Fibroblast of mammary gland (primary cell): ENCODE data around the gene CELSR3.

ENCODE experiments used
- DNase-seq: peaks from one replicate; pipeline ENCODE4 v3.0.0-alpha.2; 2010; ENCODE audit warnings: low read depth
- H3K4me3 ChIP-seq: 2 replicates; pipeline ENCODE4 v1.5.1; 2011; ENCODE audit warnings: low read depth, mild to moderate bottlenecking, low read length, moderate library complexity; ENCODE audit not compliant: control insufficient read depth
- TF ChIP-seq, protein P1 (sequence below): conservative IDR thresholded peaks from 2 replicates; pipeline ENCODE4 v1.5.1; 2011; ENCODE audit warnings: low read depth, low read length, inconsistent platforms; ENCODE audit not compliant: control insufficient read depth, insufficient read depth

Gene CELSR3

DNA sequence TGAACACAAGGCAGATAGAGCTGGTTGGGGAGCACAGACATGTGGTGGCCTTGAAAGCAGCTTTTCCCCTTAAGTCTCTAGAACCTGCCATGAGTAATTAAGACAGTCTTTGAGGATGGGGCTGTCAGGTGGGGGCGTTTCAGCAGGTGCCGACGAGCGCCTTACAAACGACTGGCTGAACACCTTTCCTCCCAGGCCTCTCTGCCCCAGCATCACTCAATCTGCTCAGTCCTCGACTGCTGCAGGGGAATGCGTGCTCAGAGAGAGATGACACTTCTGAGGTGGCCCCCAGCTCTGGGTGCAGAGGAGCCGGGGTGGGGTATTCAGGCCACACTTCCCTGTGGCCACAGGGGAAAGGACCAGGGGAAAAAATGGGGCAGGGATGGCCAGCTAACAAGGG lies 31.1 kb upstream of the CELSR3 start:
- DNase-seq = no peak
- TF ChIP-seq, protein P1, sequence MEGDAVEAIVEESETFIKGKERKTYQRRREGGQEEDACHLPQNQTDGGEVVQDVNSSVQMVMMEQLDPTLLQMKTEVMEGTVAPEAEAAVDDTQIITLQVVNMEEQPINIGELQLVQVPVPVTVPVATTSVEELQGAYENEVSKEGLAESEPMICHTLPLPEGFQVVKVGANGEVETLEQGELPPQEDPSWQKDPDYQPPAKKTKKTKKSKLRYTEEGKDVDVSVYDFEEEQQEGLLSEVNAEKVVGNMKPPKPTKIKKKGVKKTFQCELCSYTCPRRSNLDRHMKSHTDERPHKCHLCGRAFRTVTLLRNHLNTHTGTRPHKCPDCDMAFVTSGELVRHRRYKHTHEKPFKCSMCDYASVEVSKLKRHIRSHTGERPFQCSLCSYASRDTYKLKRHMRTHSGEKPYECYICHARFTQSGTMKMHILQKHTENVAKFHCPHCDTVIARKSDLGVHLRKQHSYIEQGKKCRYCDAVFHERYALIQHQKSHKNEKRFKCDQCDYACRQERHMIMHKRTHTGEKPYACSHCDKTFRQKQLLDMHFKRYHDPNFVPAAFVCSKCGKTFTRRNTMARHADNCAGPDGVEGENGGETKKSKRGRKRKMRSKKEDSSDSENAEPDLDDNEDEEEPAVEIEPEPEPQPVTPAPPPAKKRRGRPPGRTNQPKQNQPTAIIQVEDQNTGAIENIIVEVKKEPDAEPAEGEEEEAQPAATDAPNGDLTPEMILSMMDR = no peak
- H3K4me3 ChIP-seq = peak overlapping the region; percentile 52

DNA sequence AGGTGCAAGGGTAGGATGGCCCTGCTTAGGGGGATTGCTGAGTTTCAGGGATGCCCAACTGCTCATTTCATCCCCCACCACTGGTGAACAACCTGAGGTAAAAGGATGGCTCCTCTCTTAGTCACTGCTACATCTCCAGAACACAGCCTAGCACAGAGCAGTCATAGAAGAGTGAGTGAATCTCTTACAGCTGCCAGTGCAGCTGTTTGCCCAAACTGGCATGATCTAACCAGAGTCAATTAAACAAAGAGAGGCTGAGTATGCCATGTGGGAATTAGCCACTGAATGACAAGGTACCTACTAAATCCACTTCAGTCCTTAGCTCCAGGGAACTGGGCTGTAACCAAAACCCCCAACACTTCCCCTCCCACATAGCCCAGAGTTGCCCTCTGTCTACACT lies 29.9 kb upstream of the CELSR3 start:
- H3K4me3 ChIP-seq = no peak overlapping the region
- DNase-seq = no peak
- TF ChIP-seq, protein P1 = no peak

DNA sequence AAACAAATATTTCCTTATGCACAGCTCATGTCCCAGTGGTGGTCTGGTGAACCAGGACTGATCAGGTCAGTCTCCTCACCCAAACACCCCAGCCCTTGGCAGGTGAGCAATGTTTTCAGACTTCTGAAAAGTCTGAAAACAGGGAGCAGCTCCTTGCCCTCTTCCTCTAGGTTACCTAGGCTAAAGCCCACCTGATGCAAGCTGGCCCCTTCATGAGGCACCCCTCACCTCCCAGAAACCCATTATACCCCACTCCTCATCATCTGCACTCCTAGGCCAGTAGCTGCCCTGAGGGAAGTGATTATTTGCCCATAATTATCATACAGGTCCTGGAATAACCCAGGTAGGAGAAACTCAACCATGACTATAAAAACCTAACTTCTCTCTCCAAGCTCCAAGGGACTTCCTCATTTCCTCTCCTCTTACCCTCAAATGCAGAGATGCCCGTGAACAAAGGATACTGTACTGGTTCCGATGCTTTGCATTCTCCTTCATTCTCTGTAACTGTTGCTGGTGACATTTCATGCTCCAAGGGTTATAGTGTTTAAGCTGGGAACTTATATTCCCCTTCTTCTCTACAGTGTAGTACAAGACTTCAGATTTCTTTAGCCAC lies 28.3 kb upstream of the CELSR3 start:
- TF ChIP-seq, protein P1 = no peak
- no peak overlapping the region for H3K4me3 ChIP-seq
- no peak for DNase-seq

DNA sequence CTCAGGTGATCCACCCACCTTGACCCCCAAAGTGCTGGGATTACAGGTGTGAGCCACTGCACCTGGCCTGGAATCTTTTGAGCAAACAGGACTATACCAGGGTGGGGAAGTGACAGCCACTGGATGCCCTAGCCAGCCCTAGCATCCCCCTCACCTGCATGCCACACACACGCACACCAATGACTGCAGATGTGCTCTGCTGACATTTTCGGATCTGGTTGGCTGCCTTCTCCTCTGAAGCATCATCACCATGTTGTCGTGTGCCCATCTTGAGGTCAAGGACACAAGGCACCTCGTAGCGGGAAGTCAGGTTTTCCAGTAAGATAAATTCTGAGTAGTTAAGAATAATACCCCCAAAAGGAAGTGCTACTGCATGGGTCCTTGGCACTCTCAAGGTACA lies 26.7 kb upstream of the CELSR3 start:
- no peak overlapping the region for H3K4me3 ChIP-seq
- TF ChIP-seq, protein P1 = no peak
- DNase-seq = no peak

DNA sequence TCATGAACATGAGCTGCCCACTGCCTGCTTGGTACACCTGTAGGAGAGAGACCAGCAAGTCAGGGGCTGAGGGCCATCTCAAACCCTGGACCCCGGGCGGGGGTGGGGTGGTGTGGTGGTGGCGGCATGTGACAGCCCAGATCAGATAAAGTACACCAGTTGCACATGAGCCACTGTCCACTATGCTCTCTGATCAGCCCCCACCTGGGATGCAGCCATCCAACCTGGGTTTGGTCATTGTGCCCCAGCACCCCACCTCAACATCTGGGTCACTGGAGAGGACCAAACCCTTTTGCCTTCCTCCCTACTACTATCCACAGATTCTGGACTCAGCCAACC lies 26.0 kb upstream of the CELSR3 start:
- DNase-seq = no peak
- TF ChIP-seq, protein P1 = no peak
- H3K4me3 ChIP-seq = no peak overlapping the region

DNA sequence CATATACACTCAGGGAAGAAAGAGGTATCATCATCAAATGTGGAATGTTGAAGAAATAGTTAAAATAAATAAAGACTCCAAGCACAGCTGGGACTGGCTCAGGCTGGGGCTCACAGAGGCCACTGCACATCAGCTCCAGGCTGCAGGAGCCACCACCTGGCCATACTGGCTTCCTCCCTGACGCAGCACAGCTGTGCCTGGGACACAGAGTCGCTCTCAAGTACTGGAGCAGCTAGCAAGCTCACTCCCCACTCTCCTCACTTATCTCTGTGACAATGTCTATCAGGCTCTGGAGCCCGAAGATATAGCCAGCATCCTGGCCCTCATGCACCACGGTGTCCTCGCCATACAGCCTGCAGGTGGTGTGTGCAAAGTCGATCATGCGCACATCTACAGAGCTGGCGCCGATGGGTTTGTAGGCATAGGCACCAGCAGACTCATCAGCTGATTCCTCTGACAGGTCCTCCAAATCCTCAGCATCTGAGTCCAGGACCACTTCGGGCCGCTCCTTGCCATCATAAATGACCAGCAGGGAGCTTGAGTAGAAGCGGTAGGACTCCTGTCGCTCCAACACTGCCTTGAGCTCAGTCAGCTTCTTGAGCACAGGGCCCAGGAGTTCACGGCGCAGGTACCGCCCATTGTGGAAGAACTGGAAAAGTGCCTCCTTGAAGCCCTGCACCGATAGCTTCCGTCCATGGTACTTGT lies 25.5 kb upstream of the CELSR3 start:
- TF ChIP-seq, protein P1 = no peak
- DNase-seq = no peak
- H3K4me3 ChIP-seq = no peak overlapping the region
